Endothelial cell of hepatic sinusoid (primary cell): ENCODE measurements around the gene IL7R.

Experiments
- in situ Hi-C: cut with HindIII; loops from 2 replicates; pipeline ENCODE4 v1.10.0; 2017; ENCODE audit warnings: low sequenced_read_pairs

IL7R gene

GRCh38 chr5:35903631-35904203, 47.0 kb downstream of the IL7R start:
- in situ Hi-C loops: no loop called here

GRCh38 chr5:35904443-35905132, 47.9 kb downstream of the IL7R start:
- in situ Hi-C loops: no loop called here

GRCh38 chr5:35908228-35908627, 51.5 kb downstream of the IL7R start:
- in situ Hi-C loops: no loop called here

- in situ Hi-C loops: no loop called here
These were observed 52.1 kb downstream of the IL7R start for GRCh38 chr5:35908814-35909213.

GRCh38 chr5:35919191-35919590, 62.5 kb downstream of the IL7R start:
- in situ Hi-C loops: no loop called here

GRCh38 chr5:35920890-35921289, 64.2 kb downstream of the IL7R start:
- in situ Hi-C loops: no loop called here

- in situ Hi-C loops: no loop called here
These were observed 65.2 kb downstream of the IL7R start for GRCh38 chr5:35921930-35922329.

GRCh38 chr5:35922468-35922867, 65.8 kb downstream of the IL7R start:
- in situ Hi-C loops: no loop called here

- in situ Hi-C loops: no loop called here
These were observed 67.6 kb downstream of the IL7R start for GRCh38 chr5:35924122-35924949.

- in situ Hi-C loops: loop anchor here (25.0 kb wide), 1 partner anchor 288 kb away; no protein-coding TSS in a partner anchor
These were observed 68.4 kb downstream of the IL7R start for GRCh38 chr5:35924950-35925722.

- in situ Hi-C loops: loop anchor here (25.0 kb wide), 1 partner anchor 289 kb away; no protein-coding TSS in a partner anchor
These were observed 69.8 kb downstream of the IL7R start for GRCh38 chr5:35926389-35927051.
